Keratinocyte (primary cell): Measurements from ENCODE around the gene MROH7. TPM values are rescaled to one million over a fixed set of nuclear protein-coding genes. Genes with fewer than 3 reads are reported as not detected.

ENCODE experiments used
- DNase-seq: peaks from one replicate; pipeline ENCODE4 v3.0.0-alpha.2; 2011; ENCODE audit warnings: low read depth, missing footprints, low spot score
- FAIRE-seq: peaks from 2 replicates; lab custom pipeline; 2011; peaks lifted over from hg19 to GRCh38; lab: Jason Lieb, UNC
- H2AFZ ChIP-seq: 2 replicates; pipeline ENCODE4 v1.6.0; 2012; ENCODE audit warnings: low read length, control low read depth, inconsistent platforms; ENCODE audit not compliant: control insufficient read depth
- H3K27ac ChIP-seq: 2 replicates; pipeline ENCODE4 v1.5.1; 2011; ENCODE audit warnings: low read length; ENCODE audit not compliant: control insufficient read depth, insufficient read depth
- H3K27me3 ChIP-seq: 3 replicates; pipeline ENCODE4 v1.6.0; 2011; ENCODE audit warnings: low read length; ENCODE audit not compliant: control insufficient read depth, insufficient read depth; ENCODE audit errors: extremely low read depth
- H3K36me3 ChIP-seq, 2 experiments: 2 replicates in 1 of 2; 3 replicates in 1 of 2; pipeline ENCODE4 v1.5.1; 2011; ENCODE audit warnings: low read length in 2 of 2, mild to moderate bottlenecking in 1 of 2; ENCODE audit not compliant: control insufficient read depth in 2 of 2, insufficient read depth in 2 of 2; ENCODE audit errors: extremely low read depth in 1 of 2
- H3K4me1 ChIP-seq: 3 replicates; pipeline ENCODE4 v1.5.1; 2011; ENCODE audit warnings: low read length; ENCODE audit not compliant: control insufficient read depth, insufficient read depth; ENCODE audit errors: extremely low read depth
- H3K4me2 ChIP-seq: 3 replicates; pipeline ENCODE4 v1.6.0; 2011; ENCODE audit warnings: low read depth, low read length; ENCODE audit not compliant: control insufficient read depth, insufficient read depth; ENCODE audit errors: extremely low read depth
- H3K4me3 ChIP-seq, 3 experiments: fragments of 200-600 bp in 1 of 3; sonication (generic) in 1 of 3; 2 replicates in 2 of 3; 3 replicates in 1 of 3; pipeline ENCODE4 v1.5.1; 2011 to 2016; ENCODE audit warnings: low read length in 3 of 3, mild to moderate bottlenecking in 3 of 3, control low read depth in 2 of 3, inconsistent platforms in 1 of 3, low read depth in 1 of 3, mixed read lengths in 1 of 3, mixed run types in 1 of 3, moderate library complexity in 1 of 3; ENCODE audit not compliant: control insufficient read depth in 2 of 3, insufficient read depth in 2 of 3; ENCODE audit errors: extremely low read depth in 1 of 3
- H3K79me2 ChIP-seq: 2 replicates; pipeline ENCODE4 v1.6.0; 2012; ENCODE audit warnings: low read length; ENCODE audit not compliant: control insufficient read depth, insufficient read depth
- H3K9ac ChIP-seq: 3 replicates; pipeline ENCODE4 v1.6.0; 2011; ENCODE audit warnings: low read length; ENCODE audit not compliant: control insufficient read depth, insufficient read depth; ENCODE audit errors: extremely low read depth
- H3K9me1 ChIP-seq: 3 replicates; pipeline ENCODE4 v1.6.0; 2011; ENCODE audit warnings: low read length; ENCODE audit not compliant: control insufficient read depth, insufficient read depth; ENCODE audit errors: extremely low read depth
- H3K9me3 ChIP-seq: 2 replicates; pipeline ENCODE4 v1.5.1; 2012; ENCODE audit warnings: low read depth, low read length; ENCODE audit not compliant: control insufficient read depth
- H4K20me1 ChIP-seq: 3 replicates; pipeline ENCODE4 v1.6.0; 2011; ENCODE audit warnings: low read length; ENCODE audit not compliant: control insufficient read depth, insufficient read depth; ENCODE audit errors: extremely low read depth
- EZH2 ChIP-seq: IDR thresholded peaks from one replicate; pipeline ENCODE4 v1.6.1; 2012; ENCODE audit warnings: inconsistent platforms, mild to moderate bottlenecking, low read length, moderate library complexity
- dilution Hi-C: fragments of 300-500 bp; cut with MboI; formaldehyde crosslinking; loops from one replicate; pipeline ENCODE4 v1.7.0; 2020; ENCODE audit warnings: low sequenced_read_pairs; ENCODE audit not compliant: extremely low pct_ligation_motif_present
- polyA plus RNA-seq, 5 experiments: library from polyadenylated mRNA; depleted of rRNA in 3 of 5; stranded (reverse) in 3 of 5; stranded (forward) in 1 of 5; unstranded in 1 of 5; fragments of >200 nt; gene quantifications; 1 replicate in 1 of 5; 2 replicates in 3 of 5; 3 replicates in 1 of 5; pipeline versions ENCODE4 v1.2.1 to v1.2.3, GENCODE V29; 2011 to 2012; ENCODE audit warnings: missing spikeins in 2 of 5, low read depth in 1 of 5, low replicate concordance in 1 of 5
- TF ChIP-seq, protein P1 (sequence below), 3 experiments: IDR thresholded peaks in 1 of 3; conservative IDR thresholded peaks in 1 of 3; optimal IDR thresholded peaks in 1 of 3; 2 replicates in 2 of 3; 3 replicates in 1 of 3; pipeline versions ENCODE3 to v1.5.1; 2011; ENCODE audit warnings: low read length in 3 of 3, mild to moderate bottlenecking in 3 of 3, moderate library complexity in 2 of 3, control low read depth in 1 of 3, inconsistent platforms in 1 of 3; ENCODE audit not compliant: insufficient read depth in 2 of 3; ENCODE audit errors: extremely low read depth in 1 of 3

MROH7 gene
- polyA plus RNA-seq, 1 donor (not counting 4 experiments of a cell fraction or from before 2014, with no cell fraction given) = not detected

DNA sequence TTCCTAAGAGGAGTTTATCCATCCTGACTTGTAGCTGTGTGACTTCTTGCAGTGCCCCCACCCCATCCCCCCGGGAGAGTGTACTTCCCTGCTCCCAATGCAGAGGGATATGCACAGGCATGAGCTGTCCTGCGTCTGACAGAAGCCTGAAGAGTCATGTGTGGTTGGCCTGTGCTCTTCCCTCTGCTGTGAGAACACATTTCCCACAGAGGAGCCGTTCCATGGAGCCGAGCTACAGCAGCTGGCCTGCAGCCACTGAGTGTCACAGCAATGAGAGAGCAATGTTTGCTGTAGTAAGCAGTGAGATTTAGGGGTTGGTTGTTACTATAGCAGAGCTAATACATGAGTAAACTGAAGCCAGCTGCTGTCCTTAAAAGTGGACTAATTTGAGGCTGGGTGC lies 100.7 kb downstream of the MROH7 start:
- no peak overlapping the region for H2AFZ ChIP-seq
- H3K9ac ChIP-seq = no peak overlapping the region
- H3K36me3 ChIP-seq = peaks cover 23 to 29% of the 10 kb centered on the region in 2 experiments
- no peak for TF ChIP-seq EZH2
- TF ChIP-seq, protein P1, sequence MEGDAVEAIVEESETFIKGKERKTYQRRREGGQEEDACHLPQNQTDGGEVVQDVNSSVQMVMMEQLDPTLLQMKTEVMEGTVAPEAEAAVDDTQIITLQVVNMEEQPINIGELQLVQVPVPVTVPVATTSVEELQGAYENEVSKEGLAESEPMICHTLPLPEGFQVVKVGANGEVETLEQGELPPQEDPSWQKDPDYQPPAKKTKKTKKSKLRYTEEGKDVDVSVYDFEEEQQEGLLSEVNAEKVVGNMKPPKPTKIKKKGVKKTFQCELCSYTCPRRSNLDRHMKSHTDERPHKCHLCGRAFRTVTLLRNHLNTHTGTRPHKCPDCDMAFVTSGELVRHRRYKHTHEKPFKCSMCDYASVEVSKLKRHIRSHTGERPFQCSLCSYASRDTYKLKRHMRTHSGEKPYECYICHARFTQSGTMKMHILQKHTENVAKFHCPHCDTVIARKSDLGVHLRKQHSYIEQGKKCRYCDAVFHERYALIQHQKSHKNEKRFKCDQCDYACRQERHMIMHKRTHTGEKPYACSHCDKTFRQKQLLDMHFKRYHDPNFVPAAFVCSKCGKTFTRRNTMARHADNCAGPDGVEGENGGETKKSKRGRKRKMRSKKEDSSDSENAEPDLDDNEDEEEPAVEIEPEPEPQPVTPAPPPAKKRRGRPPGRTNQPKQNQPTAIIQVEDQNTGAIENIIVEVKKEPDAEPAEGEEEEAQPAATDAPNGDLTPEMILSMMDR (optimal IDR thresholded peaks at IDR 0.05 in 1 of 3, IDR thresholded peaks at IDR 0.05 in 1 of 3, conservative IDR thresholded peaks at IDR 0.05 in 1 of 3; ENCODE audit: extremely low read depth in 1 of 3, insufficient read depth in 2 of 3, low read length in 3 of 3) = no peak
- no peak overlapping the region for H3K27ac ChIP-seq
- H3K9me1 ChIP-seq = no peaks in the 10 kb centered on the region
- H3K4me1 ChIP-seq = no peaks in the 10 kb centered on the region
- H3K4me3 ChIP-seq = no peak overlapping the region
- dilution Hi-C loops = no loop called here
- H3K27me3 ChIP-seq = no peaks in the 10 kb centered on the region
- H3K4me2 ChIP-seq = no peak overlapping the region
- no peak for FAIRE-seq
- no peaks in the 10 kb centered on the region for H3K9me3 ChIP-seq
- H3K79me2 ChIP-seq = no peaks in the 10 kb centered on the region
- no peak for DNase-seq
- no peaks in the 10 kb centered on the region for H4K20me1 ChIP-seq

DNA sequence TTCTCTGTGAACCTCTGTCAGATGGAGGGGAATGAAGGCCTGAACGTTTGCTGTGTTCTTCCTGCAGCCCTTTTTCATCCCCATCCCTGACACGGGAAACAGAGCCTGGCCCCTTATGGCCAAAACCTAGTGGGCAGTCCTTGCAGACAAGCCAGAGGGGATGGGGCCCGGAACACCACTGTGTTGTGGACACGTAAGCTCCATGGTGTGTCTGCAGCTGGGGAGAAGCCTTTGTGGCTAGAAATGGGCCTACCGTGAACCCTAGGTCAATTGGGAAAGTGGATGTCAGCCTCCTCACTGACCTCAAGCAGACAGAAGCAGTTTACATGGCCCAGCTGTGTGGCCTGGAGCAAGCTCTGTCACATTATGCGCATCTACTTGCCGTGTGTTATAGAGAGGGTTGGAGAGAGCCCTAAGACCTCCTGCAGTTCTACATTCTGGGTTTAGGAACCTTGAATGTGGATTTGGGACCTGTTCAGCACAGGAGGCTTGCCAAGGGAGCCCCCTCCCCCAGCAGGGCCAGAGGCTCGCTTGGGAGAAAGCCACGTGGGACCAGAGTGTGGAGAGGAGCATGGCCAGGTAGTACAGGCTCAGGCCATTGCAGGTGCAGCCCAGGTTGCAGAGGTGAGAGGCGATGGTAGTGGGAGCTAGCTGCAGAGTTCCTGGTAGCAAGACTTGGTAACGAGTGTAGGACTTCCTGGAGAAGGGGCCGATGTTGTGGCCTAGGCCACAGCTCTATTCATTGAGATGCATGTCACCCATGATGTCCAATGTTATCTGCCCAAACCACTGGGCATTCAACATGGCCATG lies 102.0 kb downstream of the MROH7 start:
- Histone ChIP-seq H3K4me2 (no peak overlapping the region), H3K36me3 (peaks cover 18 to 21% of the 10 kb centered on the region in 2 experiments), H3K27me3 (no peaks in the 10 kb centered on the region), H3K9me3 (no peaks in the 10 kb centered on the region), H3K9ac (no peak overlapping the region), H3K79me2 (no peaks in the 10 kb centered on the region), H4K20me1 (no peaks in the 10 kb centered on the region), H3K27ac (no peak overlapping the region), H3K9me1 (no peaks in the 10 kb centered on the region), H3K4me3 (no peak overlapping the region), H2AFZ (no peak overlapping the region), H3K4me1 (no peaks in the 10 kb centered on the region)
- FAIRE-seq = no peak
- TF ChIP-seq, protein P1 (optimal IDR thresholded peaks at IDR 0.05 in 1 of 3, IDR thresholded peaks at IDR 0.05 in 1 of 3, conservative IDR thresholded peaks at IDR 0.05 in 1 of 3; ENCODE audit: extremely low read depth in 1 of 3, insufficient read depth in 2 of 3, low read length in 3 of 3) = no peak
- no peak for TF ChIP-seq EZH2
- dilution Hi-C loops = no loop called here
- DNase-seq = no peak
